GM12872 (cell line): Measurements from ENCODE around the gene ARHGAP18.

ENCODE experiments used
- TF ChIP-seq, protein P1 (sequence below): IDR thresholded peaks from 3 replicates; pipeline ENCODE4 v1.5.1; 2011; ENCODE audit warnings: low read depth, mild to moderate bottlenecking, low read length, moderate library complexity; ENCODE audit not compliant: insufficient read depth

The ARHGAP18 gene

DNA sequence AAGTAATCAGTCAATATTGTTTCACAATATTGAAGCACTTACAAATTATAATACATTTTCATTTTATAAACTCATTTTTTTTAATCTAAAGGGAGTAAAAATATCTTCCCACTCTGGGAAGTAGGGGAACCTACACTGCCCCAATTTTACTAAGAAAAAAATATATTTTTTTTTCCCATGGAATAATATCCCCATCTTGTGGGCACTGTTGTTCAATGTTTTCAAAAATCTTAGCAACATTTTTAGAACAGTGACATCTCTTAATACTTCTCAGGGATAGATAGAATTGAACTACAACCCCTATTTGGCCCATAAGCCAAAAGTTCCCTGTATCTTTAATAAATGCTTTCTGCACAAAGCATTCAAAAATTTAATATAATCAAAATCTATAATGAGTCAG, 42.9 kb downstream of the ARHGAP18 start:
- TF ChIP-seq, protein P1, sequence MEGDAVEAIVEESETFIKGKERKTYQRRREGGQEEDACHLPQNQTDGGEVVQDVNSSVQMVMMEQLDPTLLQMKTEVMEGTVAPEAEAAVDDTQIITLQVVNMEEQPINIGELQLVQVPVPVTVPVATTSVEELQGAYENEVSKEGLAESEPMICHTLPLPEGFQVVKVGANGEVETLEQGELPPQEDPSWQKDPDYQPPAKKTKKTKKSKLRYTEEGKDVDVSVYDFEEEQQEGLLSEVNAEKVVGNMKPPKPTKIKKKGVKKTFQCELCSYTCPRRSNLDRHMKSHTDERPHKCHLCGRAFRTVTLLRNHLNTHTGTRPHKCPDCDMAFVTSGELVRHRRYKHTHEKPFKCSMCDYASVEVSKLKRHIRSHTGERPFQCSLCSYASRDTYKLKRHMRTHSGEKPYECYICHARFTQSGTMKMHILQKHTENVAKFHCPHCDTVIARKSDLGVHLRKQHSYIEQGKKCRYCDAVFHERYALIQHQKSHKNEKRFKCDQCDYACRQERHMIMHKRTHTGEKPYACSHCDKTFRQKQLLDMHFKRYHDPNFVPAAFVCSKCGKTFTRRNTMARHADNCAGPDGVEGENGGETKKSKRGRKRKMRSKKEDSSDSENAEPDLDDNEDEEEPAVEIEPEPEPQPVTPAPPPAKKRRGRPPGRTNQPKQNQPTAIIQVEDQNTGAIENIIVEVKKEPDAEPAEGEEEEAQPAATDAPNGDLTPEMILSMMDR, result no peak

DNA sequence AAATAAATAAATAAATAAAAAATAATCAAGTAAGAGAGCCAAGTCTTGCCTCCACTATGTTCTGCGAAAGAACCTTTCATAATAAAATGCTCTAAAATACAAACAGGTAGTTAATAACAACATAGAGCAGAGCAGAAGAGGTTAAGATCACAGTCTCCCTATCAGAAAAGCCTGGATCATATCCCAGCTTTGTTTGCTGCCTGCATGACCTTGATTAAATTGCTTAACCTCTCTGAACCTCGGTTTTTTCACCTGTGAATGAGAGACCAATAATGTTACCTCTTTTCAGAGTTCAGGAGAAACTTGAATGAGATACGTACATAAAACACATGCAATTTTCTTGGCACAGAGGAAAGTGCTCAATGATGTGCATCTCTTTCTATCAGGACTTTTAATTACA, 44.4 kb downstream of the ARHGAP18 start:
- TF ChIP-seq, protein P1, result no peak

DNA sequence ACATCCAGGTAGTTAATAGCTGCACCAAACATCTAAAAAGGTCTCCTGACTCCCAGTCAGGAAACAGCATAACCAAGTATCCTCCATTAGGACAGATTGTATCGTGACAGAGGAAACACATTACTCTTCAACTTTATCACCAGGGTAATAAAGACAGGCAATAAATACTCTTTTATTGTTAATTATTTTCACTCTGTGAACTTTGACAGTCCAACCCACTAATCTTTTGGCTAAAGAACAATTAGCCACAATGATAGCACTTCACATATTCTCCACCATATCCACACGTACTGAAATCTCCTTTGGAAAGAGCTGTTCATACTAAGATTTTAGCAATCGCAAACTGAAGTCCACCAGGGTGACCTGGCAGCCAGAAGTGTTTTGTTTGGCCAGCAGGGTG, 46.4 kb downstream of the ARHGAP18 start:
- TF ChIP-seq, protein P1, result no peak

DNA sequence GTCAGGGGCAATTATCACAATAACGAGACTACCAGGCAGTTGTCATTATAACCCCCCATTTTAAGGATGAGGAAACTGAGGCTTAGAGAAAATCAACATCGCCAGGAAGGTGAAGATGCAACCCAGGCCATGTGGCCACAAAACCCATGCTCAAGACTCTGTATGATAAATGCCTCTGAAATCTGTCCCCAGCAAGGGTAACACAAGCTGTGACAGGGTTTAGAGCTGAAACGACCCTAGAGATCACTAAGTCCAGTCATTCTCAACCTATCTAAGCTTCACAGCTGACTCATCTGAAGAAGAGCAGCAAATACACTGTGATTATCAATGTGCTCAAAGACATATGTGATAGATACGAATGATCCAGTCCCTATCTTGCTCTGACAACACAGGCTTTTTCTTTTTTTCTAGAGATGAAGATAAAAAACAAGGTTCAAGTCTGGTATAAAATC, 47.0 kb downstream of the ARHGAP18 start:
- TF ChIP-seq, protein P1, result no peak

DNA sequence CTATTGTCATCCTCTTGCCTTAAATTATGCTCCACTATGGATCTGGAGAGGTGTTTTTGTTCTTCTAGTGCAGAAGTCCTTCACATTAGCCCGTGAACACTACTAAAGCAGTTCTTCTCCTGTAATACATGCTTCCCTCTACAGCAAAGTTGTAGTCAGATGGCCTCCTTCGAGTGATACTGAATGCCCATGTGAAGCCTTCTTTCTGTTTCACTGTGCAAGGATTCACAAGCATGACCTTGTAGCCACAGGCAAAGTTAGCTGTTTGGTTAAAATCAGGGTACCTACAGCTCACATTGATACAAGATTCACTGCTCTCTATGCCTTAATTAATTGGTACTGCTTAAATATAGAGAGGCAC, 47.6 kb downstream of the ARHGAP18 start:
- TF ChIP-seq, protein P1, result no peak

DNA sequence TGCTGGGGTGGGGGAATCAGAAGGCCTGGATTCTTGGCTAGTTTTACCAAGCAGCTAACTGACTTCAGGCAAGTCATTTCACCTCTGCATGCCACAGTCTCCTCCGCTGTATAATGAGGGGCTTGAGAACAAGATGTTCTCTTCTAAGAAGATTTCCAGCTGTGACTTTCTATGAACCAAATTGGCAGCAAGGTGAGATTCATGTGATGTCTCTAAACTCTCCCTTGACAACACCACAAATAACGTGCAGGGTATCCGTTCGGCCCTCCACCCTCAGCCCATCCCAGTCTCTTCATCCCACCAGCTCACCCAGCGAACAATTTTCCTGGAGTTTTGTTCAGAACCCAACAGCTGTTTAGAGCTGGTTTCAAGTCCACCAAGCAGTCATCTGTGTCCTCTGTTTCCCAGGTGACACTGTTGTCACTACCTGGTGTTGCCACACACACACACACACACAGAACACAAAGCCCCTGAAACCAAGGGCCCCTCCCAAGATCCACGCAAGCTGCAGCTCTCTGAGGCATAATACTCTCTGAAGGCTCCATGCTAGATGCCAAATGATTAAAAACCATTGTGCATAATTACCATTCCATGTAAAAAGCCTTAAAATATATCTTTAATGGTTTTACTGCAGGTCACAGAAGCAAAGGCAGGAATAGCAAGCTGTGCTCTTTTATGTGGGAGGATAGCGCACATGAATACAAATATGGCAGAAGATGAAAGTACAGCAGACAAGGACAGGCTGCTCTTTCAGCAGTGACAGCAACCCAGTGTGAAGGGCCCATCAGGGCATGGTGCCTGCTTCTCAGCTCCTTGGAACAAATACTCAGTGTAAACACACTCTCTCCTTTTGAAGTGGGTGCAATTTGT, 48.2 kb downstream of the ARHGAP18 start:
- TF ChIP-seq, protein P1, result no peak

DNA sequence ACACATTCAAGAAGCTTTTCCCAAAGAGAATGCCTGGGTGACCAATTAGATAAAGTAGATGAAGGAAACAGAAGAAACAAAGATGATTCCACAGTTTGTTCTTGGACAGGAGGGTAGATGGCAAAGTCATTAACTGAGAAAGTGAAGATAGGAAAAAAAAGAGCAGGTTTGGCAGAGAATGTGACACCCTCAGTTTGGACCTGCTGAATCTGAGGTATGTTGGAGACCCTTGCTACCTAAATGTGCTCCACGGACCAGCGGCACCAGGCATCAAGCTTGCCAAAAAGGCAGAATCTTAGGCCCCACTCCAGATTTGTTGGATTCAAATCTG, 49.7 kb downstream of the ARHGAP18 start:
- TF ChIP-seq, protein P1, result no peak
